HG03045 (cell line): ENCODE data around the gene RIMS1.

ENCODE experiments used
- ATAC-seq: cut with Tn5 transposase; IDR thresholded peaks from one replicate; pipeline ENCODE4 v1.9.1; 2021; ENCODE audit warnings: mild to moderate bottlenecking, moderate library complexity; ENCODE audit not compliant: unreplicated experiment

The RIMS1 gene

DNA sequence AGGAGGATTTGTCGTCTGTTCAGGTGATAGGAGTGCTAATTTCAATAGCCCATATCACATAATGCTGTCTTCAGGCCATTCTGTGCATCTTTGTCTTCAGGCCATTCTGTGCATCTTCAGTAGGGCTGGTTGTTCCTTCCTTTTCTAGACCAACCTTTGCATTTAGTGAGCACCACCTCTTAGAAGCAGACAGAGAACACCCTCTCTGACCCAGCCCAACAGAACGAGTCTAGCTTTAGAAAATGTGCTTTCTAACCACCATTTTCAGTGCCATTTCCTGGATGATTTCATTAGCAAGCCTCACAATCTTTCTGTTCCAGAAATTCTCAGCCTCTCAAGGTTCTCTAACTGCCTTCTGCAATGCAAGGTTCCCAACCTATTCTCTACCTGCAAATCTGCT is 520.2 kb downstream of the RIMS1 start:
- ATAC-seq, result peak; percentile 67

DNA sequence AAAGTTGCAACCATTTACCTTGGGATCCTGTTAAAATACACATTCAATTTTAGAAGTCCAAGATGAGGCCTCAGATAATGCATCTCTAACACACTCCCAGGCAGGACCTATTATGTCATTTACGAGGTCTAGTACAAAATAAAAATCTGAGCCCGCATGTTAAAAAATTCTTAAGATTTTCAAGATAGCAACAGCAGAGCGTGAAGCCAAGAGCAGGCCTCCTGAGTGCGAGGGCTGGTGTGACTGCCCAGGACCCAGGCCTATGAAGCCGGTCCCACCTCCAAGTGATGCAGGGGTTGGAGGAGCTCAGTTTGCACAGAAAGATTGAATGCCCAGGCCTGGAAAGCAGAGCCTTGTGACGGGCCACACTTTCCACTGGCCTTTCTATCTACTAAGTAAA is 524.4 kb downstream of the RIMS1 start:
- no peak for ATAC-seq

DNA sequence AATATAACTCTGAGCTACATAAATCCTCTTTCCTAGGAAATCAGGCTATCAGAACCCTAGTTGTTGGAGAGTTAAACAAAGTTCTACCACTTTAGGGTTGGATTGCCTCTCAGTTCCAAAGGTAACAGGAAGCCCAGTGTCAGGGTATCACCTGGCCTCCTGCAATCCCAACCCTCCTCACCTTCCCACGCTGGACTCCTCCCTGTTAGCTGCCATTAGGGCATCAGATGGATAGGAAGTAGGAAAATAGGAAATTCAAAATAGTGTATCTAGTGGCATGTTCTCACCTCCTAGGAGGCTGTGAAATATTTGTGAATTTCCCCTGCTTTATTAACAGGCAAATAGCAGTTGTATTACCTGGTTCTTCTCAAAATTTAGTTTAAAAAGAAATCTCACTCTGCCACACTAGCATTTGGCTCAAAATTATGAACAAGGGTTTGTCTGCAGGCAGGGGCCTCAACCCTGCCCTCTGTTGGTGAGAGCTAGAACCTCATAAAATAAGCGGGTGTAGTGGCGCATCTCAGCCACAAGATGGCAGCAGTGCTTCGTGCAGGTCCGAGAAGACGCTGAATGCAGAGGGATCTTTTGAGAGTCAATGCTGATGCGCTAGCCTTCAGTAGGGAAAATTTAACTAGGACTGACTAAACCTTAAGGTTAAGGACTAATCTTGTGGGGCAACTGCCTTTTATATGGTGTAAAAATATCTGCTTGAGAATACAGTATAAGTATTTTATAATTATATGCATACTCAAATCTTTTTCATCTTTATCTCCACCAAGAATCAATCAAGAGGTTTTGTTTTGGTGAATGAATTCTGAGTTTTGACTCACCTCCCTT is 525.7 kb downstream of the RIMS1 start:
- peak; percentile 77 for ATAC-seq

DNA sequence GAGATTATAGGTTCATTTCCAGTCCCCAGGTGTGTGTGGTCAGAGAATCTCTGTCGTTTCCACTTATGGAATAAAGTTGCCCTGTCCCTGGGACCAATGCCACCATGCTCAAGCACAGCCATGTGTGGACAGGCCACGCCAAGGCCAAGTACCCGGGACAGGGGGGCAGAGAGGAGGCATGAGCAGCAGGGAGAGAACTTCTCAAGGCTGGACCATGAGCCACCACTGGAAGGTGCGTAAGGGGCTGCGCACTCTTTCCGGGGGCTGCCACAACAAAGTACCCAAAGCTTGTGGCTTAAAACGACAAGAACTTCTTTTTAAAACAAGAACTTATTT is 526.3 kb downstream of the RIMS1 start:
- no peak for ATAC-seq

DNA sequence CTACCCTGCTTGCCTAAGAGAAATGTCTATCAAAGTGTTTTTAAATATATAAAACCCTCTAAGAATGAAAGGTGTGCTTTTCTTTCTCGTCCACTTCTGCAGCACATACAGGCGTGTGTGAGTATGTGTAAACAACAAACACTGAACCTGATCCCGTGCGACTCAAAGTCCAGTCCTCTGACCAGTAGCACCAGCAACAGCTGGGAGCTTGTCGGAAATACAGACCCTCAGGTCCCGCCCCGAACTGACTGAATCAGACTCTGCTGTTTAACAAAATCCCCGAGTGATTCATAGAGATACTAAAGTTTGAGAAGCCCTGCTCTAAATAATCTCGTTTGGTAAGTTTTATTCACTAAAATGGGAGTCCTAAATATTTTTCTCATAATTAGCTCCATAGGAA is 527.5 kb downstream of the RIMS1 start:
- ATAC-seq, result no peak

DNA sequence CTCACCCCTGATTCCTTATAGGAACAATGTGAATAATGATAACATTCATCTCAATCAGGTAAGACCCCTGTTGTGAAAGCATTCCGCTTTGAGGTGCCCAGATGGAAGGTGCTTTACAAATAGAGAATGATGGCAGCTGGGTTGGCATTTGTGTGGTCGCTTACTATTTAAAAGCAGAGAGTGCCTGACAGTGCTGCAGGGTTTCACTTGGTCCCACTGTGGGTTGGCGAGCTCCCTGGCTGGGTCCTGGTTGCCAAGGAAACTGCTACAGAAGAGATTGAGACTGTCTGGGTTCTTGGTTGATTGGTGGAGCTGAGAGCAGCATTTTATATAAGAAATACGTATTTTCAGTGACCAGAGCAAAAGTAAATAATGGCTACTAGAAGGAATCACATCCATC is 528.3 kb downstream of the RIMS1 start:
- ATAC-seq, result no peak

DNA sequence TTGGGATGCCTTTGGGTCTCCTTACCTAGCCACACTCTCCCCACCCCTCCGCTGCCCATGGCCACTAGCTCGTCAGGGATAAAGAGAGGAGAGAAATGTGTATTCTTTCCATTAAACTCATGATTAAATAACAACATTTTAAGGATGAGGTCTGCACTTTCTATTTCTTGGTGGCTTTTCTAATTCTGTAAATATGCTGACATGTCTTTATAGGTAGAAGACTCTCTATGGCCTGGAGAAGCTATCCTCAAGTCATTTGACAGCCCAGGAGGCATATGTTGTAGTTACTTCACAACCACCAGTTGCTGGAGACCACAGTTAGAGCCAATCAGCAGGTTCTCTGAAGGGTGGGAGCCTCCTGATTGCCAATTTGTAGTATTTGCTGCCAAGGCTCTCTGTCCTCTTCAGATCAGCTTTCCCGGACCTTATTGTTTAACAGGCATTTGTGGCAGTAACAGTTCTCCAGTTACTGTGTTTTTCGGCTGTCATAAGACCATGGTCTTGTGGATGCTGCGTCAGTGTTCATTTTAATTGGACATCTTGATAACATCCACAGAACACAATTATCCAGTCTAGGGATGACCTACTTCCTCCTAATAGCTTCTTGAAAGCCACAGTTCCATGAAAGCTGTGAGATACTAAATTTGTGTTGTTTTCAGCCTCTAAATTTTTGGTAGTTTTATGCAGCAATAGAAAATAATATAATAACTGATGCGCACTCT is 530.6 kb downstream of the RIMS1 start:
- ATAC-seq, result no peak

DNA sequence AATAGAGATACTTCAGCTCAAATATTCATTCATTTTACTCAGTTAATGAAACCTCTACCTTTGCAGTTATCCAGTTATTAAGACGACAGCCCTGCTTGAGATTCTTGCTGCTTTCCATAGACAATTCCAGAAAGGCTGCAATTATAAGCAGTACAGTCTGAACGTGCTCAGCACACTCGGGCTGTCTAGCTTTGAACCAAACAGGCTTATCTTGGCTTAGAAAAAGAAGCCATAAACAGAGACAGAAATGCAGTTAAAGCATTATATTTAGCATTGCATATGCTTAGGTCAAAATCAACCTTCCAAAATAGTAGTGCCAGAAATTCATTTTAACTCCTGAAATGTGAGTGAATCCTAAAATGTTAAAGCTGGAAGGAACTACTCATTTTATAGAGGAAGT is 531.4 kb downstream of the RIMS1 start:
- ATAC-seq, result no peak

DNA sequence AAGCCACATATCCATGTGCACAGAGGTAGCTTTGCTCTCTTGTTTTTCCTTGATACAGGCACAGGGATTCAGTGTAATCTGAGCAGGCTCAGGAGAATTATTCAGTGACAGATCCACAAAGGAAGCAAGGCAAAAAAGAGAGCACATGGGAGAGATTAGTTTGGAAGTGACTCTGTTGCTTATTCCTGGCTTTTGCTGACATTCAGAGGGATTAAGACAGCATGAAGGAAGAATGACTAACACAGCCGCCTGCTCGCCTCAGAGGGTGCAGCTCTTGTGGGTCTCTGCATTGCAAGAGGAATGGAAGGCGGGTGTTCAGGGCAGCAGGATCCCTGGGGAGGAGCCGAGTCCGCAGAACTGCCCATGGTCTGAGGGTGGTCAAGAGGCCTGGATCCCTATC is 532.1 kb downstream of the RIMS1 start:
- no peak for ATAC-seq

DNA sequence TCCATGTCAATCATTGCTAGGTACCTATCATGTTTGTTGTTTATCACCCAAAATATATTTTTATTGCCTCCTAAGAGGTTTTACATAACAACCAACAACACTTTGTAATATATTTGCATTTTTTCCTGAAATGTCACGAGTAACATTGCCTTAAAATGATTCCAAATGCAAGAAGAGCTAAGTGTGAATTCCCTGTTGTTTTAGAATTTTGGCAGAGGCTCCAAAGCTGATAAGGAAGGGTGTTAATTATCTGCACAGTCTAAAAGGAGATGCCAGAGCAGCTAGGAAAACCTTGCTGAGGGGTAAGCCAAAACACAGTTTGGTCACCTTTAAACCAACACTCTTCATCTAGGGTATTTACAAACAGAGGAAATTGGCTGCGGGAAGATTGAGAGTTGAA is 533.6 kb downstream of the RIMS1 start:
- ATAC-seq, result no peak

DNA sequence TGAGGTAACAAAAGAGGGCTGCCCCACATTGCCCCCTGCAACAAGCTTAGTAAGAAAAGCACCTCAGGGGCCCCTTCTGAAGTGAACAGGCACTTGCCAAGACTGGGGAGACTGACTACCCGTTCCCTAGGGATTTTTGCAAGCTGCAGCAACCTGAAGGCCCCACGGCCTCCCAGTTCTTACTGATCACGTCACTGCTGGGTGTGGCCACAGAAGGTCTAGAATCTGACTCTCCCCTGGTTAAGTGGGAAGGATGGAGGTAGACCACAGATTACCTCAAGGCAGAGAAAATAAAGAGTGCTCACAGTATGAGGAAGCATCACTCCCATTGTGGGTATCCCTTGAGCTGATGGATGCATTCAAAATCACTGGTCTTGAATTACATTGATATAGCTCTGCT is 534.1 kb downstream of the RIMS1 start:
- ATAC-seq, result no peak

DNA sequence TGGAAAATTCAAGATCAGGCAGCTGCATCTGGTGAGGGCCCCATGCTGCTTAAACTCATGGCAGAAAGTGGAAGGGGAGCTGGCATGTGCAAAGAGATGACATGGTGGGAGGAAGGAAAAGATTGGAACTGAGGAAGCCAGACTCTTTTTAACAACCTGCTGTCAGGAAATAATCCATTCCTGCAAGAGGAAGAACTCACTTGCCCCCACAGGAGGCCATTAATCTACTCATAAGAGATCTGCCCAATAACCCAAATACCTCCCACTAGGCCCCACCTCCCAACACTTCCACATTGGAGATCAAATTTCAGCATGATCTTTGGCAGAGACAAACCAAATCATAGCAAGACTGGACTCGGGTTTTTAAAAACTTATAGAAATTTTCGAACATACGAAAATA is 535.0 kb downstream of the RIMS1 start:
- no peak for ATAC-seq

DNA sequence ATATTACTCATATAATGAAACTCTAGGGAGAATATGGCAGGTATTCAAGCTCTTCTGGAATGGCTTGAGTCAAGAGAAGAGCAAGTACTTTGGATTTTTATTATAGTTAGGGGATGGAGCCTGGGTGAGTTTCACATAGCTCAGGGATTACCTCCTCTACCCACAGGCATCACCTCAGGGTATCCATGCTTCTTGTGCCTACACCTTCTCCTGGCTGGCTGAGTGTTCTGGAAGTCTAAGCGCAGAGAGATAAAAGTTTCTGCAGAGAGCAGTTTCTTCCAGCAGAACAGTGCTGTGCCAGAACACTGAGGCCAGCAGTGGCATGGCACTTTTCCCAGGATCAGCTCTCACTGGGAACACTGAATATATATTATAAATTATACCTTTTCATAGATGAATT is 535.8 kb downstream of the RIMS1 start:
- no peak for ATAC-seq

DNA sequence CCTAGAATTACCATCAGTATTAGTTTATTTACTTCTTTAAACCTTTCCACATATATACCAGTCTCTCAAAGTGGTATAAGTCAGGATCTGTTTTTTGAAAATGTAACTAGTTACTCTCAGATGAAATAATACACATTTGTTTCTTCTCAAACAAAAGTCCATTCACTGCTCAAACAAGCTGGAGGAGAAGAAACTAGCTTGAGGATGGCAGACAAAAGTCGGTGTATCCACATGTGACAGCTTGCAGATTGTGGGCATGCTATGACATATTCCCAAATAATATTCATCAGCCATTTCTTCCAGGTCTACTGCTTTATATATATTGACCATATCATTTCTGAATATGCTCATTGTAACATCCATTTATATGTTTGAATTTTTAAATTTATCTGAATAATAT is 538.1 kb downstream of the RIMS1 start:
- ATAC-seq, result no peak

DNA sequence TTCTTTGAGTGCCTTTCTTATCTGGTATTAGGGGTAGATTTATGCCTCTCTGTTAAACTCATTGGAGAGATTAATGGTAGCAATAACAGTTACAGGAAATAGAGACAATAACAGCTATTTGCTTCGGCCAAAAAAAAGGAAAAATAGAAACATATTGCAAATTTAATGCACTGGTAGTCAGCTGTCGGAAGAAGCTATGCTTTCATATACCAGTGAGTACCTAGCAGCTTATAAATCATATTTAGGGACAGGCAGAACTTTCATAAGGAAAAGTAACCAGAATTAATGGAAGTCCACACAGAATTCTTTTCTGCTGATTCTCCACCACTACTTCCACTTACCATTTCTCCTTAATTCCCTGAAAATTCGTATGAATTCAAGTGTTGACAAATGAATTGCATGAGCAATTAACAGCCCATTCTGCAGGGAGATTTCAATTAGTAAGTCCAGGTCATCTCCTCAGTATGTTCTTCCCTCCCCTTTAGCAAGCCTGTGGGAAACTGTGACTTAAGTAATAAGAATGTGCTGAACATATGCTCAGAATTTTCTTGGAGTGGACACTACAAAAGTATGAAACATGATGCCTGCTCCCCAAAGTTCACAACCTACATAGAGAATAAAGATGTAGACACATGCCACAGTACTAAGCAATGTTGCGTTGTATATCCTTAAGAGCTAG is 538.8 kb downstream of the RIMS1 start:
- no peak for ATAC-seq

DNA sequence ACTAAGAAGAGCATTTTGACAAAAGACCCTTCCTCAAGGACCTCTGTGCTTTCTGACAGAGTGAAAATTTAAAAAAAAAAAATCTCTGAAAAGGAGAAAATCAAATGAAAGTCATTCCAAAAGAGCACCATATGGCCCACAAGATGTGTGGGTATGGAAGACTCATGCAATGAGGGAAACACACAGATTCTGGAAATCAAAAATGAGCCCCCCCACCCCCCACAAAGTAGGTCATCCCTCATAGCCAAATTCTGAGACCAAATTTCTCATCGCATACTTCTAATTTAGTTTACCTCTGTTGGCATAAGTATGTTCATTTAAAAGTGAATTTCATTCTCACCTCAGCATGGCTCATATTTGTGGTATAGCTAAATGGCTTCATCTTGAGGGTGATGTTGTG is 554.3 kb downstream of the RIMS1 start:
- ATAC-seq, result no peak

DNA sequence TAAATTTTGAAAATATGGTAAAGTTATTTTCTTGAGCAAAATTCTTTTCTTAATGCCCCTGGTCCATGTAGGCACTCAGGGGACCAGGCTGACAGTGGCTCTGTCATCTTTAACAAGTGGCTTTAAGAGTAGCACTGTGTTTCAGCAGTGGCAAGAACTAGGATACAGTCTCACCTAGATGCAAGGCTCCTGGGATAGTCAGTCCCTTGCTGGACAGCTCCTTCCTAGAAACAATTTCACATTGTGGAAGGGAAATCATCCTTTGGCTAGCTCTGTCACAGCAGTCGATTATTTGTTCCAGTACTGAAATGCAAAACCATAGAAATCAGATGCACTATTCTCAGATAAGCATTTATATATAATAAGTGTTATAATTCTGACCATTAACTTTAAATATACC is 560.1 kb downstream of the RIMS1 start:
- ATAC-seq, result no peak
